Measurements from ENCODE around the gene ANKDD1B. TPM values are rescaled to one million over a fixed set of nuclear protein-coding genes. Genes with fewer than 3 reads are reported as not detected.

ANKDD1B gene
- total RNA-seq, 1 experiment from 2014 or later: 0.84 TPM

DNA sequence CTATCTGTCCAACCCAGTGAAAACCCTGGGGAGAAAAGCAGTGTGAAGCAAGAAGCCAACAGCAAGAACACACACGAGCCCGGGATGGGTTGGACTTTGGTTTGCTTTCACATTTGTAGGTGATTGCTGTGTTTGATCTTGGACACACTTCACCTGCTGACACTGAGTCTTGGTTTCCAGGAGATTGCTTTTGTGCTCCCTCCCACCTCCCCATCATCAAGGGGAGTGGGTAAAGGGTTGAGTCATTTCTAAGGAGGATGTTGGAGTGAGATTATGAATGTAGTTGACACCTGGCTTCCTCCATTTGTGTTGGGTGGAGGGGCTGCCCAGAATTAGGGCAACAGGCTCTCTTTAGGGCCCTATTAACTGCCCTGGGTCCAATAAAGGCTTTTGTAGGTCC, 37.5 kb downstream of the ANKDD1B start:
- TF ChIP-seq REST (IDR thresholded peaks at IDR 0.05; ENCODE audit: low read depth) (no peak), ELF1 (IDR thresholded peaks at IDR 0.05; ENCODE audit: borderline replicate concordance, low read depth) (no peak), EZH2phosphoT487 (IDR thresholded peaks at IDR 0.05; ENCODE audit: borderline replicate concordance) (no peak), SIN3A (IDR thresholded peaks at IDR 0.05; ENCODE audit: low read depth) (no peak), POLR2AphosphoS5 (IDR thresholded peaks at IDR 0.05; ENCODE audit: low read depth, low read length) (no peak), YY1 (IDR thresholded peaks at IDR 0.05; ENCODE audit: extremely low read depth, insufficient replicate concordance, low read depth, low read length) (no peak), EGR1 (IDR thresholded peaks at IDR 0.05; ENCODE audit: low read depth) (no peak), ZFX (IDR thresholded peaks at IDR 0.05) (no peak), JUND (IDR thresholded peaks at IDR 0.05) (no peak), CBX3 (IDR thresholded peaks at IDR 0.05; ENCODE audit: low read depth) (no peak)
- TF ChIP-seq, protein P1, sequence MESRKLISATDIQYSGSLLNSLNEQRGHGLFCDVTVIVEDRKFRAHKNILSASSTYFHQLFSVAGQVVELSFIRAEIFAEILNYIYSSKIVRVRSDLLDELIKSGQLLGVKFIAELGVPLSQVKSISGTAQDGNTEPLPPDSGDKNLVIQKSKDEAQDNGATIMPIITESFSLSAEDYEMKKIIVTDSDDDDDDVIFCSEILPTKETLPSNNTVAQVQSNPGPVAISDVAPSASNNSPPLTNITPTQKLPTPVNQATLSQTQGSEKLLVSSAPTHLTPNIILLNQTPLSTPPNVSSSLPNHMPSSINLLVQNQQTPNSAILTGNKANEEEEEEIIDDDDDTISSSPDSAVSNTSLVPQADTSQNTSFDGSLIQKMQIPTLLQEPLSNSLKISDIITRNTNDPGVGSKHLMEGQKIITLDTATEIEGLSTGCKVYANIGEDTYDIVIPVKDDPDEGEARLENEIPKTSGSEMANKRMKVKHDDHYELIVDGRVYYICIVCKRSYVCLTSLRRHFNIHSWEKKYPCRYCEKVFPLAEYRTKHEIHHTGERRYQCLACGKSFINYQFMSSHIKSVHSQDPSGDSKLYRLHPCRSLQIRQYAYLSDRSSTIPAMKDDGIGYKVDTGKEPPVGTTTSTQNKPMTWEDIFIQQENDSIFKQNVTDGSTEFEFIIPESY (IDR thresholded peaks at IDR 0.05; ENCODE audit: extremely low read depth, insufficient replicate concordance, low read length): no peak
- TF ChIP-seq, protein P2, sequence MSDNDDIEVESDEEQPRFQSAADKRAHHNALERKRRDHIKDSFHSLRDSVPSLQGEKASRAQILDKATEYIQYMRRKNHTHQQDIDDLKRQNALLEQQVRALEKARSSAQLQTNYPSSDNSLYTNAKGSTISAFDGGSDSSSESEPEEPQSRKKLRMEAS (IDR thresholded peaks at IDR 0.05): no peak
- TF ChIP-seq, protein P3, sequence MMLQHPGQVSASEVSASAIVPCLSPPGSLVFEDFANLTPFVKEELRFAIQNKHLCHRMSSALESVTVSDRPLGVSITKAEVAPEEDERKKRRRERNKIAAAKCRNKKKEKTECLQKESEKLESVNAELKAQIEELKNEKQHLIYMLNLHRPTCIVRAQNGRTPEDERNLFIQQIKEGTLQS (IDR thresholded peaks at IDR 0.05): no peak
- TF ChIP-seq, protein P4, sequence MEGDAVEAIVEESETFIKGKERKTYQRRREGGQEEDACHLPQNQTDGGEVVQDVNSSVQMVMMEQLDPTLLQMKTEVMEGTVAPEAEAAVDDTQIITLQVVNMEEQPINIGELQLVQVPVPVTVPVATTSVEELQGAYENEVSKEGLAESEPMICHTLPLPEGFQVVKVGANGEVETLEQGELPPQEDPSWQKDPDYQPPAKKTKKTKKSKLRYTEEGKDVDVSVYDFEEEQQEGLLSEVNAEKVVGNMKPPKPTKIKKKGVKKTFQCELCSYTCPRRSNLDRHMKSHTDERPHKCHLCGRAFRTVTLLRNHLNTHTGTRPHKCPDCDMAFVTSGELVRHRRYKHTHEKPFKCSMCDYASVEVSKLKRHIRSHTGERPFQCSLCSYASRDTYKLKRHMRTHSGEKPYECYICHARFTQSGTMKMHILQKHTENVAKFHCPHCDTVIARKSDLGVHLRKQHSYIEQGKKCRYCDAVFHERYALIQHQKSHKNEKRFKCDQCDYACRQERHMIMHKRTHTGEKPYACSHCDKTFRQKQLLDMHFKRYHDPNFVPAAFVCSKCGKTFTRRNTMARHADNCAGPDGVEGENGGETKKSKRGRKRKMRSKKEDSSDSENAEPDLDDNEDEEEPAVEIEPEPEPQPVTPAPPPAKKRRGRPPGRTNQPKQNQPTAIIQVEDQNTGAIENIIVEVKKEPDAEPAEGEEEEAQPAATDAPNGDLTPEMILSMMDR (IDR thresholded peaks at IDR 0.05 in 2 of 3, conservative IDR thresholded peaks at IDR 0.05 in 1 of 3; ENCODE audit: borderline replicate concordance in 1 of 3, insufficient read depth in 1 of 3, low read depth in 2 of 3, low read length in 2 of 3): no peak
- POLR2A ChIA-PET: no interaction called here
- H3K4me2 ChIP-seq (ENCODE audit: low read length): no peak overlapping the region
- H3K9ac ChIP-seq (ENCODE audit: low read length): no peak overlapping the region
- H3K27me3 ChIP-seq (ENCODE audit: insufficient read depth, low read length): no peaks in the 10 kb centered on the region
- no peaks in the 10 kb centered on the region for H4K20me1 ChIP-seq (ENCODE audit: insufficient read depth)
- DNase-seq (ENCODE audit: low read depth, low spot score) (no peak), ATAC-seq (no peak)
- H2AFZ ChIP-seq (ENCODE audit: low read depth, low read length, poor library complexity, severe bottlenecking): no peak overlapping the region
- no peaks in the 10 kb centered on the region for H3K36me3 ChIP-seq (ENCODE audit: control insufficient read depth in 1 of 2, insufficient read depth in 2 of 2, low read length in 2 of 2)
- no peak overlapping the region for H3K27ac ChIP-seq (ENCODE audit: low read depth, low read length)
- H3K9me2 ChIP-seq (ENCODE audit: insufficient read depth): no peaks in the 10 kb centered on the region
- no peaks in the 10 kb centered on the region for H3K79me2 ChIP-seq (ENCODE audit: insufficient read depth, low read length)
- H3K4me3 ChIP-seq (replicated peaks in 1 of 2; ENCODE audit: low read depth in 1 of 2, low read length in 2 of 2): no peak overlapping the region
- BruUV-seq (replicated peaks): no TSS peak
- CTCF ChIA-PET: no interaction called here
- H3K9me3 ChIP-seq (ENCODE audit: control insufficient read depth in 1 of 2, insufficient read depth in 1 of 2, low read depth in 1 of 2, low read length in 2 of 2): no peaks in the 10 kb centered on the region
- no peaks in the 10 kb centered on the region for H3K4me1 ChIP-seq (ENCODE audit: control insufficient read depth in 1 of 2, insufficient read depth in 2 of 2, low read length in 2 of 2)
- RAD21 ChIA-PET (ENCODE audit: low non-redundant PET in 1 of 2, low total read pairs in 2 of 2, uncharacterized antibody in 2 of 2, unreplicated experiment in 2 of 2): no interaction called here
- intact Hi-C loops (cut with micrococcal nuclease): no loop called here

Measured in HCT116 (cell line).